ENCODE measurements around the gene GP1BA. TPM values are rescaled to one million over a fixed set of nuclear protein-coding genes. Genes with fewer than 3 reads are reported as not detected.

The GP1BA gene
- polyA plus RNA-seq, 1 donor from 2014 or later = not detected

GRCh38 chr17:4956493-4957061, 24.5 kb downstream of the GP1BA start:
- TF ChIP-seq TAF1 (IDR thresholded peaks at IDR 0.05; ENCODE audit: low read depth) (no peak), EZH2 (IDR thresholded peaks at IDR 0.05; ENCODE audit: borderline replicate concordance, insufficient read depth, low read length, poor library complexity, severe bottlenecking) (no peak), POLR2AphosphoS5 (IDR thresholded peaks at IDR 0.05) (no peak), MXI1 (conservative IDR thresholded peaks at IDR 0.05; ENCODE audit: poor library complexity, severe bottlenecking) (no peak), SMC3 (conservative IDR thresholded peaks at IDR 0.05; ENCODE audit: poor library complexity) (no peak), EP300 (conservative IDR thresholded peaks at IDR 0.05; ENCODE audit: poor library complexity, severe bottlenecking) (no peak), CTCF (IDR thresholded peaks at IDR 0.05; ENCODE audit: poor library complexity, severe bottlenecking) (no peak), RAD21 (conservative IDR thresholded peaks at IDR 0.05) (no peak)
- no peak overlapping the region for H3K27ac ChIP-seq (ENCODE audit: low read length)
- no peaks in the 10 kb centered on the region for H3K9me3 ChIP-seq (ENCODE audit: low read length)
- H2AFZ ChIP-seq (ENCODE audit: low read depth, low read length) = no peak overlapping the region
- H3K27me3 ChIP-seq (ENCODE audit: insufficient read depth, low read depth, low read length) = no peaks in the 10 kb centered on the region
- H3K79me2 ChIP-seq (replicated peaks; ENCODE audit: insufficient read depth, low read length) = no peaks in the 10 kb centered on the region
- no peak overlapping the region for H3K9ac ChIP-seq (ENCODE audit: low read length)
- H3K4me2 ChIP-seq (ENCODE audit: low read length) = no peak overlapping the region
- H4K20me1 ChIP-seq (ENCODE audit: insufficient read depth) = no peaks in the 10 kb centered on the region
- H3K9me2 ChIP-seq (ENCODE audit: insufficient read depth, low read length) = no peaks in the 10 kb centered on the region
- no peak overlapping the region for H3K4me3 ChIP-seq (ENCODE audit: low read length)
- no peaks in the 10 kb centered on the region for H3F3A ChIP-seq (ENCODE audit: insufficient read depth, low read length, poor library complexity, severe bottlenecking)
- no peaks in the 10 kb centered on the region for H3K36me3 ChIP-seq (ENCODE audit: insufficient read depth, low read length)

DNA sequence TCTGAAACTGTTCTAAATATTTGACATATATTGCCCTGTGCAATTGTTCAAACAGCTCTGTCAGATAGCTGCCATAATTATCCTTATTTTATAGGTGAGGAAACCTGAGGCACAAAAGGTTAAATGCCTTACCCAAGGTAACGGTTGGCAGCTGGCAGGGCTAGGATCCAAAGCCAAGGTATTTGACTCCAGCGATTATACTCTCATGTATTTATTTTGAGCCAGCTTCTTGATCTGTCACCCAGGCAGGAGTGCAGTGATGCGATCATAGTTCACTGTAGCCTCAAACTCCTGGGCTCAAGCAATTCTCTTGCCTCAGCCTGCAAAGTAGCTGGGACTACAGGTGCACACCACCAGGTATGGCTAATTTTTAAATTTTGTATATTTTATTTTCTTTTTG, 26.0 kb downstream of the GP1BA start:
- no peak overlapping the region for H3K9ac ChIP-seq (ENCODE audit: low read length)
- no peak overlapping the region for H3K4me3 ChIP-seq (ENCODE audit: low read length)
- TF ChIP-seq SMC3 (conservative IDR thresholded peaks at IDR 0.05; ENCODE audit: poor library complexity) (no peak), EZH2 (IDR thresholded peaks at IDR 0.05; ENCODE audit: borderline replicate concordance, insufficient read depth, low read length, poor library complexity, severe bottlenecking) (no peak), RAD21 (conservative IDR thresholded peaks at IDR 0.05) (no peak), EP300 (conservative IDR thresholded peaks at IDR 0.05; ENCODE audit: poor library complexity, severe bottlenecking) (no peak), TAF1 (IDR thresholded peaks at IDR 0.05; ENCODE audit: low read depth) (no peak), MXI1 (conservative IDR thresholded peaks at IDR 0.05; ENCODE audit: poor library complexity, severe bottlenecking) (no peak), POLR2AphosphoS5 (IDR thresholded peaks at IDR 0.05) (no peak), CTCF (IDR thresholded peaks at IDR 0.05; ENCODE audit: poor library complexity, severe bottlenecking) (no peak)
- TF ChIP-seq, protein P1, sequence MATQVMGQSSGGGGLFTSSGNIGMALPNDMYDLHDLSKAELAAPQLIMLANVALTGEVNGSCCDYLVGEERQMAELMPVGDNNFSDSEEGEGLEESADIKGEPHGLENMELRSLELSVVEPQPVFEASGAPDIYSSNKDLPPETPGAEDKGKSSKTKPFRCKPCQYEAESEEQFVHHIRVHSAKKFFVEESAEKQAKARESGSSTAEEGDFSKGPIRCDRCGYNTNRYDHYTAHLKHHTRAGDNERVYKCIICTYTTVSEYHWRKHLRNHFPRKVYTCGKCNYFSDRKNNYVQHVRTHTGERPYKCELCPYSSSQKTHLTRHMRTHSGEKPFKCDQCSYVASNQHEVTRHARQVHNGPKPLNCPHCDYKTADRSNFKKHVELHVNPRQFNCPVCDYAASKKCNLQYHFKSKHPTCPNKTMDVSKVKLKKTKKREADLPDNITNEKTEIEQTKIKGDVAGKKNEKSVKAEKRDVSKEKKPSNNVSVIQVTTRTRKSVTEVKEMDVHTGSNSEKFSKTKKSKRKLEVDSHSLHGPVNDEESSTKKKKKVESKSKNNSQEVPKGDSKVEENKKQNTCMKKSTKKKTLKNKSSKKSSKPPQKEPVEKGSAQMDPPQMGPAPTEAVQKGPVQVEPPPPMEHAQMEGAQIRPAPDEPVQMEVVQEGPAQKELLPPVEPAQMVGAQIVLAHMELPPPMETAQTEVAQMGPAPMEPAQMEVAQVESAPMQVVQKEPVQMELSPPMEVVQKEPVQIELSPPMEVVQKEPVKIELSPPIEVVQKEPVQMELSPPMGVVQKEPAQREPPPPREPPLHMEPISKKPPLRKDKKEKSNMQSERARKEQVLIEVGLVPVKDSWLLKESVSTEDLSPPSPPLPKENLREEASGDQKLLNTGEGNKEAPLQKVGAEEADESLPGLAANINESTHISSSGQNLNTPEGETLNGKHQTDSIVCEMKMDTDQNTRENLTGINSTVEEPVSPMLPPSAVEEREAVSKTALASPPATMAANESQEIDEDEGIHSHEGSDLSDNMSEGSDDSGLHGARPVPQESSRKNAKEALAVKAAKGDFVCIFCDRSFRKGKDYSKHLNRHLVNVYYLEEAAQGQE (IDR thresholded peaks at IDR 0.05; ENCODE audit: borderline replicate concordance) = no peak
- no peaks in the 10 kb centered on the region for H4K20me1 ChIP-seq (ENCODE audit: insufficient read depth)
- no peaks in the 10 kb centered on the region for H3K27me3 ChIP-seq (ENCODE audit: insufficient read depth, low read depth, low read length)
- no peak overlapping the region for H3K27ac ChIP-seq (ENCODE audit: low read length)
- H3K36me3 ChIP-seq (ENCODE audit: insufficient read depth, low read length) = no peaks in the 10 kb centered on the region
- H3F3A ChIP-seq (ENCODE audit: insufficient read depth, low read length, poor library complexity, severe bottlenecking) = no peaks in the 10 kb centered on the region
- H3K9me2 ChIP-seq (ENCODE audit: insufficient read depth, low read length) = no peaks in the 10 kb centered on the region
- H3K9me3 ChIP-seq (ENCODE audit: low read length) = no peaks in the 10 kb centered on the region
- H2AFZ ChIP-seq (ENCODE audit: low read depth, low read length) = no peak overlapping the region
- no peak overlapping the region for H3K4me2 ChIP-seq (ENCODE audit: low read length)
- no peaks in the 10 kb centered on the region for H3K79me2 ChIP-seq (replicated peaks; ENCODE audit: insufficient read depth, low read length)
